Measurements from ENCODE around the gene LAMB2. TPM values are rescaled to one million over a fixed set of nuclear protein-coding genes. Genes with fewer than 3 reads are reported as not detected.

The LAMB2 gene
- total RNA-seq, 1 donor from 2014 or later: 788 TPM

GRCh38 chr3:49124203-49124602 lies 8.6 kb downstream of the LAMB2 start:
- no peak for DNase-seq (ENCODE audit: low spot score)

GRCh38 chr3:49123687-49124086 lies 9.2 kb downstream of the LAMB2 start:
- no peak for DNase-seq (ENCODE audit: low spot score)

More at GRCh38 chr3:49124203-49124602, 8.6 kb downstream of the LAMB2 start:
- intact Hi-C loops (cut with DNase I): no loop called here

GRCh38 chr3:49122886-49123545 lies 9.8 kb downstream of the LAMB2 start:
- intact Hi-C loops (cut with DNase I): no loop called here
- DNase-seq (ENCODE audit: low spot score): no peak

More at GRCh38 chr3:49123687-49124086, 9.2 kb downstream of the LAMB2 start:
- intact Hi-C loops (cut with DNase I): no loop called here

- DNase-seq (ENCODE audit: low spot score): no peak
- intact Hi-C loops (cut with DNase I): no loop called here
Observed at GRCh38 chr3:49122451-49122850, 10.4 kb downstream of the LAMB2 start.

GRCh38 chr3:49122022-49122421 lies 10.8 kb downstream of the LAMB2 start:
- intact Hi-C loops (cut with DNase I): no loop called here
- no peak for DNase-seq (ENCODE audit: low spot score)

GRCh38 chr3:49121132-49121736 lies 11.6 kb downstream of the LAMB2 start:
- DNase-seq (ENCODE audit: low spot score): no peak
- intact Hi-C loops (cut with DNase I): loop anchor here (2.0 kb wide), 2 partner anchors 16 to 46 kb away; partner anchors contain the start of genes CCDC71 and QARS1

GRCh38 chr3:49120438-49121131 lies 12.3 kb downstream of the LAMB2 start, which contains the start of gene USP19:
Gene USP19, minus strand, starts transcription at chr3:49120823. Its CDS starts 1,678 bp downstream, at chr3:49119145.
- intact Hi-C loops (cut with DNase I): loop anchor here (2.0 kb wide), 2 partner anchors 16 to 46 kb away; partner anchors contain the start of genes CCDC71 and QARS1
- peak; percentile 98 for DNase-seq (ENCODE audit: low spot score)

- intact Hi-C loops (cut with DNase I): loop anchor here (2.0 kb wide), 2 partner anchors 15 to 47 kb away; partner anchors contain the start of genes CCDC71 and QARS1
- DNase-seq (ENCODE audit: low spot score): no peak
Observed at GRCh38 chr3:49120096-49120437, 12.8 kb downstream of the LAMB2 start.

- intact Hi-C loops (cut with DNase I): no loop called here
- DNase-seq (ENCODE audit: low spot score): no peak
Observed at GRCh38 chr3:49119439-49119838, 13.4 kb downstream of the LAMB2 start.

GRCh38 chr3:49119036-49119435 lies 13.8 kb downstream of the LAMB2 start:
- intact Hi-C loops (cut with DNase I): no loop called here
- no peak for DNase-seq (ENCODE audit: low spot score)

GRCh38 chr3:49112262-49112661 lies 20.6 kb downstream of the LAMB2 start:
- no peak for DNase-seq (ENCODE audit: low spot score)
- intact Hi-C loops (cut with DNase I): no loop called here

- intact Hi-C loops (cut with DNase I): no loop called here
- no peak for DNase-seq (ENCODE audit: low spot score)
Observed at GRCh38 chr3:49111347-49111746, 21.5 kb downstream of the LAMB2 start.

GRCh38 chr3:49110780-49111179 lies 22.1 kb downstream of the LAMB2 start:
- no peak for DNase-seq (ENCODE audit: low spot score)
- intact Hi-C loops (cut with DNase I): no loop called here

GRCh38 chr3:49108346-49108745 lies 24.5 kb downstream of the LAMB2 start:
- no peak for DNase-seq (ENCODE audit: low spot score)
- intact Hi-C loops (cut with DNase I): no loop called here

GRCh38 chr3:49104427-49105291 lies 28.2 kb downstream of the LAMB2 start, which contains the start of gene QARS1:
Gene QARS1, minus strand, starts transcription at chr3:49104757. Its CDS starts 24 bp downstream, at chr3:49104733.
- intact Hi-C loops (cut with DNase I): loop anchor here (2.0 kb wide), 2 partner anchors 16 to 28 kb away; partner anchors contain the start of genes LAMB2 and USP19
- DNase-seq (ENCODE audit: low spot score): peak; percentile 96

GRCh38 chr3:49104052-49104426 lies 28.8 kb downstream of the LAMB2 start:
- intact Hi-C loops (cut with DNase I): loop anchor here (2.0 kb wide), 2 partner anchors 17 to 29 kb away; partner anchors contain the start of genes LAMB2 and USP19

GRCh38 chr3:49100046-49100615 lies 32.7 kb downstream of the LAMB2 start:
- DNase-seq (ENCODE audit: low spot score): no peak
- intact Hi-C loops (cut with DNase I): no loop called here

More at GRCh38 chr3:49104052-49104426, 28.8 kb downstream of the LAMB2 start:
- DNase-seq (ENCODE audit: low spot score): no peak

GRCh38 chr3:49098910-49099630 lies 33.8 kb downstream of the LAMB2 start:
- intact Hi-C loops (cut with DNase I): no loop called here
- DNase-seq (ENCODE audit: low spot score): no peak
